Esophagus muscularis mucosa (tissue), 4 donors: ENCODE results near the gene CNOT6. TPM values are rescaled to one million over a fixed set of nuclear protein-coding genes. Genes with fewer than 3 reads are reported as not detected.

Experiments
- DNase-seq: peaks from one replicate; pipeline ENCODE4 v3.0.0-alpha.2; 2017; ENCODE audit errors: extremely low spot score
- H3K27ac ChIP-seq, 4 donors: fragments of 200-600 bp; sonication (generic); replicated peaks in 1 of 4; 1 replicate in 3 of 4; 2 replicates in 1 of 4; pipeline ENCODE4 v1.5.1; 2016 to 2019; ENCODE audit warnings: mild to moderate bottlenecking in 1 of 4
- H3K27me3 ChIP-seq, 4 donors: fragments of 200-600 bp; sonication (generic); one replicate each; pipeline versions ENCODE4 v1.5.1 to v1.6.0; 2016 to 2019
- H3K36me3 ChIP-seq, 4 donors: fragments of 200-600 bp; sonication (generic); one replicate each; pipeline ENCODE4 v1.5.1; 2016 to 2019
- H3K4me1 ChIP-seq, 4 donors: fragments of 200-600 bp; sonication (generic); one replicate each; pipeline ENCODE4 v1.5.1; 2016 to 2019
- H3K4me3 ChIP-seq, 4 donors: fragments of 200-600 bp; sonication (generic); 1 replicate in 2 of 4; 2 replicates in 2 of 4; pipeline ENCODE4 v1.5.1; 2016 to 2019; ENCODE audit warnings: mild to moderate bottlenecking in 4 of 4, moderate library complexity in 1 of 4
- H3K9me3 ChIP-seq, 4 donors: fragments of 200-600 bp; sonication (generic); 1 replicate in 3 of 4; 2 replicates in 1 of 4; pipeline ENCODE4 v1.5.1; 2016 to 2019
- CTCF ChIP-seq, 3 experiments: fragments of 200-600 bp in 2 of 3; fragments of 450-650 bp in 1 of 3; sonication (generic) in 2 of 3; IDR thresholded peaks; one replicate each; pipeline ENCODE4 v1.5.1; 2017 to 2019; ENCODE audit warnings: antibody characterized with exemption in 3 of 3, mild to moderate bottlenecking in 2 of 3, moderate library complexity in 1 of 3
- EP300 ChIP-seq: sonication (generic); formaldehyde crosslinking; IDR thresholded peaks from one replicate; pipeline ENCODE4 v1.6.1; 2017; ENCODE audit warnings: antibody characterized with exemption
- POLR2A ChIP-seq: fragments of 450-650 bp; IDR thresholded peaks from one replicate; pipeline ENCODE4 v1.6.1; 2017; ENCODE audit warnings: antibody characterized with exemption, moderate library complexity, mild to moderate bottlenecking, low read depth
- POLR2AphosphoS5 ChIP-seq, 2 donors: sonication (generic); formaldehyde crosslinking; IDR thresholded peaks; one replicate each; pipeline ENCODE4 v1.6.1; 2017; ENCODE audit warnings: antibody characterized with exemption in 2 of 2
- WGBS: methylation state at CpG from one replicate; pipeline ENCODE4 v1.1.5; 2018; 5-methylcytosine and 5-hydroxymethylcytosine counted together
- intact Hi-C: fragments of 100-400 bp; cut with DNase I; formaldehyde crosslinking; loops from one replicate; pipeline ENCODE4 v1.15.1; 2023
- total RNA-seq, 4 donors: library from RNA; depleted of rRNA; stranded (reverse); fragments of >200 nt; gene quantifications; one replicate each; pipeline versions ENCODE4 v1.1.0 to v1.2.1, GENCODE V29; 2016

CNOT6 gene
- total RNA-seq, 4 donors from 2014 or later = 17.7 to 26.4 (median 20.5) TPM

GRCh38 chr5:180486636-180487149, 7.5 kb upstream of the CNOT6 start:
- no peak overlapping the region for H3K4me3 ChIP-seq
- H3K9me3 ChIP-seq = no peaks in the 10 kb centered on the region
- no peaks in the 10 kb centered on the region for H3K4me1 ChIP-seq
- no peak for DNase-seq
- WGBS = 96% methylated on average over 9 of the region's 9 CpGs
- no peaks in the 10 kb centered on the region for H3K27me3 ChIP-seq
- no peaks in the 10 kb centered on the region for H3K36me3 ChIP-seq
- intact Hi-C loops = no loop called here
- no peak overlapping the region for H3K27ac ChIP-seq
- no peak for TF ChIP-seq POLR2AphosphoS5 (IDR thresholded peaks at IDR 0.05)
- no peak for TF ChIP-seq CTCF (IDR thresholded peaks at IDR 0.05)
- no peak for TF ChIP-seq POLR2A
- no peak for TF ChIP-seq EP300

- 94% methylated on average over 5 of the region's 5 CpGs for WGBS
- Histone ChIP-seq H3K36me3 (no peaks in the 10 kb centered on the region), H3K4me1 (no peaks in the 10 kb centered on the region), H3K27me3 (no peaks in the 10 kb centered on the region), H3K4me3 (no peak overlapping the region), H3K27ac (no peak overlapping the region), H3K9me3 (no peaks in the 10 kb centered on the region)
- TF ChIP-seq CTCF (IDR thresholded peaks at IDR 0.05) = no peak
- no peak for TF ChIP-seq POLR2A
- TF ChIP-seq POLR2AphosphoS5 (IDR thresholded peaks at IDR 0.05) = no peak
- no peak for TF ChIP-seq EP300
- no peak for DNase-seq
- intact Hi-C loops = no loop called here
Measured at GRCh38 chr5:180487556-180487955, 6.6 kb upstream of the CNOT6 start.

GRCh38 chr5:180491496-180491895, 2.7 kb upstream of the CNOT6 start:
- peaks cover 19 to 24% (median 22%) of the 10 kb centered on the region in 4 donors for H3K4me1 ChIP-seq
- WGBS = 73% methylated on average over 7 of the region's 7 CpGs
- no peak for DNase-seq
- H3K27me3 ChIP-seq = no peaks in the 10 kb centered on the region
- intact Hi-C loops = loop anchor here (10.0 kb wide), 1 partner anchor 137 kb away; the partner anchor contains the start of gene GFPT2
- H3K9me3 ChIP-seq = no peaks in the 10 kb centered on the region
- TF ChIP-seq CTCF (IDR thresholded peaks at IDR 0.05) (no peak), POLR2A (no peak)
- H3K36me3 ChIP-seq = peaks cover 0 to 3% (median 0%) of the 10 kb centered on the region in 4 donors
- no peak overlapping the region for H3K4me3 ChIP-seq
- H3K27ac ChIP-seq = no peak overlapping the region

- Histone ChIP-seq H3K4me1 (peaks cover 19 to 33% (median 30%) of the 10 kb centered on the region in 4 donors), H3K36me3 (peaks cover 0 to 3% (median 0%) of the 10 kb centered on the region in 4 donors), H3K4me3 (no peak overlapping the region), H3K27ac (no peak overlapping the region), H3K27me3 (no peaks in the 10 kb centered on the region), H3K9me3 (no peaks in the 10 kb centered on the region)
- no peak for TF ChIP-seq CTCF (IDR thresholded peaks at IDR 0.05)
- no peak for TF ChIP-seq POLR2AphosphoS5 (IDR thresholded peaks at IDR 0.05)
- no peak for TF ChIP-seq EP300
- TF ChIP-seq POLR2A = no peak
- intact Hi-C loops = loop anchor here (10.0 kb wide), 1 partner anchor 138 kb away; the partner anchor contains the start of gene GFPT2
- WGBS = 93% methylated on average over 11 of the region's 11 CpGs
- no peak for DNase-seq
Measured at GRCh38 chr5:180492226-180492903, 1.8 kb upstream of the CNOT6 start.
